Endometrial microvascular endothelial cells (primary cell): ENCODE results near the gene VAC14. TPM values are rescaled to one million over a fixed set of nuclear protein-coding genes. Genes with fewer than 3 reads are reported as not detected.

Source experiments
- in situ Hi-C: cut with HindIII; loops from 2 replicates; pipeline ENCODE4 v1.10.0; 2017; ENCODE audit warnings: low sequenced_read_pairs, low pct_unique_long_range_greater_than_20kb; ENCODE audit errors: inconsistent ontology term
- total RNA-seq: library from RNA; depleted of rRNA; stranded (reverse); fragments of >200 nt; gene quantifications from one replicate; pipeline ENCODE4 v1.2.3, GENCODE V29; 2015; ENCODE audit errors: inconsistent ontology term

VAC14 gene
- total RNA-seq, 1 donor from 2014 or later = 52.0 TPM

GRCh38 chr16:70788668-70789594 lies 12.0 kb downstream of the VAC14 start:
- in situ Hi-C loops = no loop called here

DNA sequence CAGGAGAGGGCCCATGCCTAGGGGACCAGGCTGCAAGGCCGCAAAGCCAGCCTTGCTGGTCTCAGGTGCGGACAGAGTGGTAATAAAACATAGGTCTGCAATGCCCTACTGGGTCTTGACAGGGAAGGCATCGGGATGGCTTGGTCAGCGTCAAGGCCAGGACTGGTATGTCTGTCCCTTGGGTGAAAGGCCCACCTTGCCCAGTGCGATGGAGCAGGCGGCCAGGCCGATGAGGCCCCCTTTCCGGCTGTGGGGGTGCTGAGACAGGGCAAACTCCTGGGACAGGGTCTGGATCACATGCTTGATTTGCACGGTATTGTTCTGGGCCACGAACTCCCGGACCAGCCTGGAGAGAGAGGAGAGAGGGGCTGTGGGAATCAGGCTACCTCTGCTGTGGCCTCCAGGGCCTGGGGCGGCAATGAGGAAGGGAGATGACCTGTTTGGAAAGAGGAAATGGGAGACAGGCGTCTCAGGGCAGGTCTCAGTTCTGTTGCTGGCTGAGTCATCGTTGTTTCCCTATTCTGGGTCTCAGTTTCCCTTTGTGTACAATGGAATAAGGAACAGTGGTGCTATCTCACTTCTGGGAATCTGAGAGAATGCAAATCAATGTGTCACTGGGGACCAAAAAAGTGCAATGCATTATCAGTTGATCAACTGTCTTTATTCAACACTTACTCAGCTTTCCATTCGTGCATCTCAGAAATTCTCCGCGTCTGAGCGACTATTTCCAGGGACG lies 14.8 kb downstream of the VAC14 start:
- in situ Hi-C loops = no loop called here

DNA sequence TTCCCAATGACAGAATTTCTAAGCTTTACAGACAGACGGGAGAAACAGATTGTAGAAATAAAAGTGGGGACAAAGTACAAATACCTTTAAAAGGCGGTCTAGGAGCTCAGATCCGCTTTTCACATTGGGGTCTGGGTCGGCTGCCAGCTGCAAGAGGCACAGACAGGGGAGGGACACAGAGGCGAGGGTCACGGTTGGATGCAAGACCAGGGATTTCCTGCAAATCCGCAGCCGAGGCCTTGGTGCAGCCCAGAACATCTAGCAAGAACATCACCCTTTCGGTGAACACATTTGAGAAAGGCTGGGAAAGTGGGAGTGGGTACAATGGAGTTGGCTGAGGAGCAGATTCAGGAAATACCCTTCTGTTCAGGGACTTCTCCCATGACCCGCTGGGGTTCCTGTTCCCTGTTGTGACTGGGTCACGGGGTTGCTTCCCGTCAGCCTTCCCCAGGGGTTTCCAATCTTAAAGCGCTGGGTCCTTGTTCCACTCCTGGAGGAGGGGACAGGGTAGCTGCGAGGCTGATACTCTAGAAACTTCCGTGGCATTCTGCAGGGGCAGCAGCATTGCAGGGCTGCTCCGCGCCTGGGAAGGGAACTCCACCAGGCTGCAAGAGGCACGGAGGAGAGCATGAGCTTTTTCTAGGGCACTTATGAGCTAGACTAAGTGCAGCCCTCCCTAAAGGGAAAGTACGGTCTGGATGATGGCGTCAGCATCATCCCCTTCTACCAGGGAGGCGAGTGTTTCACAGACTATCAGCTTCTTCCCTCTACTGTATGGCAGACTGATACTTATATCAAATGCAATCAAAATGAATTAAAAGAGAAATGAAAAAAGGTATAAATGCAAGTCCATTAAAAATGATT lies 16.0 kb downstream of the VAC14 start:
- in situ Hi-C loops = no loop called here

- in situ Hi-C loops = no loop called here
Measured at GRCh38 chr16:70782237-70782636, 18.7 kb downstream of the VAC14 start.

DNA sequence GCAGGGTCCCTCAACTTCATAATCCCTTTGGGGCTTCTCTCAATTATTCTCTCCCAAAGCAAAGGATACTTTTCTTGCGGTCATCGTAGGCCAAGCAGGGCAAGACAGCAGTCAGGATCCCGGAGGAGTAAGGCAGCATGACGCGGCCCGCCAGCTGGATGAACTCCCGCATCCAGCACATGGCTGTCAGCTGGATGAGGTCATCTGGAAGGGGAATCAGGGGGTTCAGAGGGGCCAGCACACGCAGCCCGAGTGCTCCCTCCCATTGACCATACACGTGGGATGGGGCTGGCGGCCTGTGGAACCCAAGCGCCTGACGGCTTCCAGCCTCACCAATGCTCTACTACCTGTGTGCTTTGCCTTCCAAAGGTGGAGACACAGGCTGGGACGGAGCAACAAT lies 19.2 kb downstream of the VAC14 start:
- in situ Hi-C loops = no loop called here

- in situ Hi-C loops = no loop called here
Measured at GRCh38 chr16:70780546-70780945, 20.4 kb downstream of the VAC14 start.

DNA sequence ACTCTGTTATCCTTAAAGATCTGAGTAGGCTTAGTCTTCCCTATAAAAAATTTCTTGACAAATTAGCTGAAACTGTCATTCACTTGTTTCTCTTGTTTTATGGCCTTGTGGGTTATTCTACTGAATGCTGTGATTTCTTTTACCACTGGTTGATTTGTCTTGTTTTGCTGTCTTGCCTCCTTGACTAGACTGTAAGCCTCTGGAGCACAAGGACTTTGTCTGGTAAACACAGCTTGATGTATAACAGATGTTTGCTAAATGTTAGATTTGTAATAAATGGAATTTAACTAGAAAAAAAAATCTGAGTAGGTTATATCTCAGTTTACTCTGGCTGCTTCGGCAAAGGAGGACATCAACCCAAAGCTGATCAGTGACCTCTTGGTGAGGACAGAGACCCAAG lies 21.6 kb downstream of the VAC14 start:
- in situ Hi-C loops = no loop called here

GRCh38 chr16:70778901-70779309 lies 22.1 kb downstream of the VAC14 start:
- in situ Hi-C loops = no loop called here

GRCh38 chr16:70777973-70778406 lies 23.0 kb downstream of the VAC14 start:
- in situ Hi-C loops = no loop called here

- in situ Hi-C loops = no loop called here
Measured at GRCh38 chr16:70777496-70777895, 23.5 kb downstream of the VAC14 start.

DNA sequence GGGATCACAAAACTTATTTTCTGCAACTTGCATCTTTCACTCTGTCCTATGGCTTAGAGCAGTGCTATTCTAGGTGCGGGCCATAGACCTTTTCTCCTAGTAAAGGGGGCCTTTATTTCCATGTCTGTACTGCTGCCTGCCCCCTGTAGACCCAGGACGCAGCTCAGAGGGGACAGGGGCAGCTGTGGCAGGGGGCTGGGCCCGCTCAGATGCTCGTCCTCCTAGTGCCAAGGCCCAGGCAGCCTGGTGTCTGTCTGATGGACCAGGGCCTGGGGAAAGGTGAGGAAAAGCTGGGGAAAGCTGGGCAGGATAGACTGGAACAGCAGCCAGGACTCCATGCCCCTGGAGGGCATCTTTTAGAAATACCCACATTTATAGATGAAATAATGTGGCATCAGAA lies 25.6 kb downstream of the VAC14 start:
- in situ Hi-C loops = no loop called here

GRCh38 chr16:70774261-70774660 lies 26.7 kb downstream of the VAC14 start:
- in situ Hi-C loops = no loop called here

GRCh38 chr16:70772493-70772892 lies 28.5 kb downstream of the VAC14 start:
- in situ Hi-C loops = no loop called here

DNA sequence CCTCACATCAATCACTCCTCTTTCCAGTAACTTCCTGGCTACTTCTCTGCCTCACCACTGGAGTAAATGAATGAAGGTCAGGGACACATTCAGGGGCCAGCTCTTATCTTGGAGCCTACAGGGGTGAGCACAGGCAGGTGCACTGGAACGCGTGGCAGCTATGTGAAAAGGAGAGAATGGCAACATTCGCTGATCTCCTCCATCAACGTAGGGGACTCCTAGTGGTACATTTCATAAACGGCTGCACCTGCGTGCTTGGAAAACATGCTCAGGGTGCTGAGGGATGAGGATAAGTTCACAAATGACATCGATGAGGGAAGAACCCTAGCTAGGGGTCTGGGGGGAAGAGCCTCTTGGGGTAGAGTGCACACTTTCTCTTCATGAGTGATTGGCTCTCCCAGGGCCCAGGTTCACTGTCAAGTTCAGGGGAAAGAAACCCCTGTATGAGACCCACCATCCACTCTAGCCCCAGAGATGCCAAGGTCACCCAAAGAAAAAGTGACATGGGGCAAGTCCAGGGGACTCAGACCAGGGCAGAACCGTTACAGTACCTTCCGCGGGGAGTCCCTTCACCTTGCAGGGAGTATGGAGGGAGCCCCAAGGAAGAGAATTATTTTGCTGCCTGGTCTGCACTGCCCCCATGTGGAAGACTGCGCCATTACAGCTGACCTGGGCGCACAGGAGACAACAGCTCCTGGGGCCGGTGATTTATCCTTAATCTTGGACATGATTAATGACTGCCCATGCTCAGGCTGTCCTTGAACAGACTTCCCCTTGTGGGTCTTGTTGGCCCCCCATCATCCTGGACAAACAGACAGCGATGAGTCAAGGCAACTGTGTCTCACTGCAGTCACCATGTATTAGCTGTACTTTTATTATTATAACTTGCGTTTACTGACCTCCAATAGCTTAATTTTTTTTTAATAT lies 30.1 kb downstream of the VAC14 start:
- in situ Hi-C loops = no loop called here

DNA sequence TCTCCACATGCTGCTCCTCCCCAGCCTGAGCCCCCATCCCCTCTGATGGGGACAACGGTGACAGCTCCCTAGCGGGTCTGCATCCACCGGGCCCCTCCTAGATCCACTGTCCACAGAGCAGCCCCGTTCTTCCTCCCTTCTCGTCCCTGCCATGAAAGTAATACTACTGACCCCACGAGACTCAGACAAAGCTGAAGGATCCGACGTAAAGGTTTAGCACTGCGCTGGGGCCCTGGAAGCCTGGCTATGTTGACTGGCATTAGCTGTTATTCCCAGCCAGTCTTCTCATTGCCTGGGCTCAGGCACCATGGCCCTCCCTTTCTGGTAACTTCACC lies 30.7 kb downstream of the VAC14 start:
- in situ Hi-C loops = no loop called here

- in situ Hi-C loops = no loop called here
Measured at GRCh38 chr16:70769761-70770160, 31.2 kb downstream of the VAC14 start.

DNA sequence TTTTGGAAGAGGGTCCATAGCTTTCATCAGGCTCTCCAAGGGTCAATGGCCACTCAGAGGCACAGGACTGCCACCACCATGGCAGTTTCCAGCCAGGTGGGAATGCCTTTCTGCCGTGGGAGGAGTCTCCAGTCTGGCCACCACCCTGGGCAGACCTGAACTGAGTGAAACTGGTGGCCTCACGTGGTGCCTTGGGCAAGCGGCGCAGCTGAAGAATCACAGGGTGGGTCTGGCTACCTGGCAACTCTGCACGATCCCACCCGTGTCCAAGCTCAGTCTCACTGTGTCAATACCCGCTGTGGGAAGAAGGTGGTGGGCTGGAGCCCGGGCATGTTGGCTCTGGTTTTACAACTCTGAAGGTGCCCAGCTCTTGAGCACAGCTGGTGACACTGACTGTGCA lies 31.8 kb downstream of the VAC14 start:
- in situ Hi-C loops = no loop called here

DNA sequence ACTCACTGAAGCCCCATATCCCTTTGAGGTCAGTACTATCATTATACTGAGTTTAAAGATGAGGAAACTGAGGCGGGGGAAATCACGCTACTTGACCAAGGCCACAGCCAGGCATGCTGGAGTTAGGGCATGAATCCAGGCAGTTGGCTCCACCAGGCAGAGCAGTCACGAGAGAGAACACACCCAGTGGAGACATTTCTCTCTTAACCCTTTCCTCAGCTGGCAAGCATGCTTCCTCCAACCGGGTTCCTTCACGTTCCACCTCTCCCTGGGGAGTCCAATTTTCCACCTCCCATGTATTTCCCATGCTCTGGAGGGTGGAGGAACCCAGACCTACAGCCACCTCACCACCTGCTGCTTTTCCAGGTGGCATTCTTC lies 32.8 kb downstream of the VAC14 start:
- in situ Hi-C loops = no loop called here
